Stomach (tissue), 4 donors: ENCODE results near the gene FANCC.

Source experiments
- POLR2A ChIP-seq, 4 donors: fragments of 450-650 bp; IDR thresholded peaks; one replicate each; pipeline ENCODE4 v1.6.1; 2016; ENCODE audit warnings: antibody characterized with exemption in 4 of 4, control low read depth in 2 of 4, mild to moderate bottlenecking in 1 of 4, moderate library complexity in 1 of 4
- POLR2AphosphoS5 ChIP-seq, 3 donors: sonication (generic); formaldehyde crosslinking; IDR thresholded peaks; one replicate each; pipeline ENCODE4 v1.6.1; 2016; ENCODE audit warnings: antibody characterized with exemption in 3 of 3
- TF ChIP-seq, protein P1 (sequence below), 7 experiments: fragments of 450-650 bp in 4 of 7; fragments of 200-600 bp in 3 of 7; sonication (generic) in 3 of 7; IDR thresholded peaks; one replicate each; pipeline ENCODE4 v1.5.1; 2016 to 2019; ENCODE audit warnings: antibody characterized with exemption in 7 of 7, control low read depth in 2 of 7, mild to moderate bottlenecking in 1 of 7

DNA sequence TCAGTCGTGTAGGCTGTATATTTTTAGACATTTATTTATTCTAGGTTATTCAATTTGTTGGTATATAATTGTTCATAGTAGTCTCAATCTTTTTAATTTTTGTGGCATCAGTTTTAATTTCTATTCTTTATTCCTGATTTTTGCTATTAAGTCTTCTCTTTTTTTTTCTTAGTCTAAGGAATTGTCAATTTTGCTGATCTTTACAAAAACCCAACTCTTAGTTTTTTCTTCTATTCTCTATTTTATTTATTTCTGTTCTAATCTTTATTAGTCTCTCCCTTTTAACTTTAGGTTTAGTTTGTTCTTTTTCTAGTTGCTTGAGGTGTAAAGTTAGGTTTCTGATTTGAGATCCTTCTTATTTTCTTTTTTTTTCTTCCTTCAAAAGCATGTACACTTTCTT is 152.5 kb downstream of the FANCC start:
- TF ChIP-seq, protein P1, sequence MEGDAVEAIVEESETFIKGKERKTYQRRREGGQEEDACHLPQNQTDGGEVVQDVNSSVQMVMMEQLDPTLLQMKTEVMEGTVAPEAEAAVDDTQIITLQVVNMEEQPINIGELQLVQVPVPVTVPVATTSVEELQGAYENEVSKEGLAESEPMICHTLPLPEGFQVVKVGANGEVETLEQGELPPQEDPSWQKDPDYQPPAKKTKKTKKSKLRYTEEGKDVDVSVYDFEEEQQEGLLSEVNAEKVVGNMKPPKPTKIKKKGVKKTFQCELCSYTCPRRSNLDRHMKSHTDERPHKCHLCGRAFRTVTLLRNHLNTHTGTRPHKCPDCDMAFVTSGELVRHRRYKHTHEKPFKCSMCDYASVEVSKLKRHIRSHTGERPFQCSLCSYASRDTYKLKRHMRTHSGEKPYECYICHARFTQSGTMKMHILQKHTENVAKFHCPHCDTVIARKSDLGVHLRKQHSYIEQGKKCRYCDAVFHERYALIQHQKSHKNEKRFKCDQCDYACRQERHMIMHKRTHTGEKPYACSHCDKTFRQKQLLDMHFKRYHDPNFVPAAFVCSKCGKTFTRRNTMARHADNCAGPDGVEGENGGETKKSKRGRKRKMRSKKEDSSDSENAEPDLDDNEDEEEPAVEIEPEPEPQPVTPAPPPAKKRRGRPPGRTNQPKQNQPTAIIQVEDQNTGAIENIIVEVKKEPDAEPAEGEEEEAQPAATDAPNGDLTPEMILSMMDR (IDR thresholded peaks at IDR 0.05): no peak
- no peak for TF ChIP-seq POLR2AphosphoS5 (IDR thresholded peaks at IDR 0.05)
- no peak for TF ChIP-seq POLR2A (IDR thresholded peaks at IDR 0.05)
